Epithelial cell of proximal tubule (primary cell): ENCODE data around the gene KLF13. TPM values are rescaled to one million over a fixed set of nuclear protein-coding genes. Genes with fewer than 3 reads are reported as not detected.

Experiments
- DNase-seq: peaks from one replicate; pipeline ENCODE4 v3.0.0-alpha.2; 2011; ENCODE audit warnings: low read depth
- H3K4me3 ChIP-seq: 2 replicates; pipeline ENCODE4 v1.5.1; 2011; ENCODE audit warnings: low read depth, mild to moderate bottlenecking, low read length
- CTCF ChIP-seq: conservative IDR thresholded peaks from 2 replicates; pipeline ENCODE4 v1.5.1; 2012; ENCODE audit warnings: low read depth, mild to moderate bottlenecking, low read length
- total RNA-seq: library from RNA; depleted of rRNA; stranded (reverse); fragments of >200 nt; gene quantifications from 2 replicates; pipeline ENCODE4 v1.2.3, GENCODE V29; 2015

The KLF13 gene
- total RNA-seq, 1 donor from 2014 or later = 66.2 TPM

GRCh38 chr15:31330111-31330785 is 3.6 kb downstream of the KLF13 start:
- H3K4me3 ChIP-seq = no peak overlapping the region

GRCh38 chr15:31330836-31331235 is 4.2 kb downstream of the KLF13 start:
- no peak overlapping the region for H3K4me3 ChIP-seq
- no peak for DNase-seq
- no peak for TF ChIP-seq CTCF

More at GRCh38 chr15:31330111-31330785, 3.6 kb downstream of the KLF13 start:
- DNase-seq = no peak
- no peak for TF ChIP-seq CTCF

GRCh38 chr15:31331389-31331788 is 4.8 kb downstream of the KLF13 start:
- DNase-seq = no peak
- no peak for TF ChIP-seq CTCF
- no peak overlapping the region for H3K4me3 ChIP-seq

- DNase-seq = no peak
- TF ChIP-seq CTCF = no peak
- H3K4me3 ChIP-seq = no peak overlapping the region
Observed at GRCh38 chr15:31332020-31332680, 5.5 kb downstream of the KLF13 start.

- no peak for DNase-seq
- no peak for TF ChIP-seq CTCF
- H3K4me3 ChIP-seq = no peak overlapping the region
Observed at GRCh38 chr15:31332681-31333071, 6.0 kb downstream of the KLF13 start.

GRCh38 chr15:31333119-31333518 is 6.5 kb downstream of the KLF13 start:
- H3K4me3 ChIP-seq = no peak overlapping the region
- TF ChIP-seq CTCF = no peak
- no peak for DNase-seq

GRCh38 chr15:31333820-31334219 is 7.2 kb downstream of the KLF13 start:
- TF ChIP-seq CTCF = no peak
- H3K4me3 ChIP-seq = no peak overlapping the region
- no peak for DNase-seq
